ENCODE results near the gene RFX4. TPM values are rescaled to one million over a fixed set of nuclear protein-coding genes. Genes with fewer than 3 reads are reported as not detected.

RFX4 gene
- polyA plus RNA-seq, 1 donor (not counting 4 experiments of a cell fraction or from before 2014, with no cell fraction given) = not detected

- Histone ChIP-seq H3K27ac (ENCODE audit: control insufficient read depth, insufficient read depth, low read length) (no peak overlapping the region), H3K4me1 (ENCODE audit: control insufficient read depth, extremely low read depth, insufficient read depth, low read length) (no peaks in the 10 kb centered on the region), H3K9ac (ENCODE audit: control insufficient read depth, extremely low read depth, insufficient read depth, low read length) (no peak overlapping the region), H3K4me2 (ENCODE audit: control insufficient read depth, extremely low read depth, insufficient read depth, low read depth, low read length) (no peak overlapping the region), H3K79me2 (ENCODE audit: control insufficient read depth, insufficient read depth, low read length) (no peaks in the 10 kb centered on the region), H3K4me3 (ENCODE audit: control insufficient read depth in 2 of 3, extremely low read depth in 1 of 3, insufficient read depth in 2 of 3, low read depth in 1 of 3, low read length in 3 of 3) (no peak overlapping the region), H3K9me1 (ENCODE audit: control insufficient read depth, extremely low read depth, insufficient read depth, low read length) (no peaks in the 10 kb centered on the region), H3K36me3 (ENCODE audit: control insufficient read depth in 2 of 2, extremely low read depth in 1 of 2, insufficient read depth in 2 of 2, low read length in 2 of 2) (no peaks in the 10 kb centered on the region), H4K20me1 (ENCODE audit: control insufficient read depth, extremely low read depth, insufficient read depth, low read length) (no peaks in the 10 kb centered on the region), H3K9me3 (ENCODE audit: control insufficient read depth, low read depth, low read length) (no peaks in the 10 kb centered on the region), H2AFZ (ENCODE audit: control insufficient read depth, low read length) (no peak overlapping the region), H3K27me3 (ENCODE audit: control insufficient read depth, extremely low read depth, insufficient read depth, low read length) (peaks cover 6% of the 10 kb centered on the region)
- dilution Hi-C loops (cut with MboI; ENCODE audit: extremely low pct_ligation_motif_present, low sequenced_read_pairs) = no loop called here
- TF ChIP-seq CTCF (optimal IDR thresholded peaks at IDR 0.05 in 1 of 3, IDR thresholded peaks at IDR 0.05 in 1 of 3, conservative IDR thresholded peaks at IDR 0.05 in 1 of 3; ENCODE audit: extremely low read depth in 1 of 3, insufficient read depth in 2 of 3, low read length in 3 of 3) (no peak), EZH2 (IDR thresholded peaks at IDR 0.05; ENCODE audit: low read length) (no peak)
- DNase-seq (ENCODE audit: low read depth, low spot score) (no peak), FAIRE-seq (no peak)
Measured at GRCh38 chr12:106719879-106720278, 137.1 kb downstream of the RFX4 start.

DNA sequence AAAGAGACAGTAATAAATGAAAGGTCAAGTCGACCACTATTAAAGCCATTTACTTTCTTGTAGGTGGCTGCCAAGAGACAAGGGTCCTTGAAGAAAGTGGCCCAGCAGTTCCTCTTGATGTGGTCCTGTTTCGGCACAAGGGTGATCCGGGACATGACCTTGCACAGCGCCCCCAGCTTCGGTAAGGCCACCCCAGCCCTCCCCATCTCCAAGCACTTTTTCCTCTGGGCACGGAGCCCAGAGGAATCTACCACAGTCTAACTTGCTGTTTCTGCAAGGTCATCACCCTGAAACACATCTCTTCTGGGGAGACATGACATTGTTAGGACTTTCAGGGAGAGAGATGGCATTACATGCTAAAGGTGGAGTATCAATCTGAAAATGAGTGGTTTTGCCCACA lies 137.9 kb downstream of the RFX4 start:
- Histone ChIP-seq H4K20me1 (ENCODE audit: control insufficient read depth, extremely low read depth, insufficient read depth, low read length) (no peaks in the 10 kb centered on the region), H2AFZ (ENCODE audit: control insufficient read depth, low read length) (no peak overlapping the region), H3K9me3 (ENCODE audit: control insufficient read depth, low read depth, low read length) (no peaks in the 10 kb centered on the region), H3K79me2 (ENCODE audit: control insufficient read depth, insufficient read depth, low read length) (no peaks in the 10 kb centered on the region), H3K27me3 (ENCODE audit: control insufficient read depth, extremely low read depth, insufficient read depth, low read length) (peaks cover 6% of the 10 kb centered on the region), H3K36me3 (ENCODE audit: control insufficient read depth in 2 of 2, extremely low read depth in 1 of 2, insufficient read depth in 2 of 2, low read length in 2 of 2) (no peaks in the 10 kb centered on the region), H3K4me2 (ENCODE audit: control insufficient read depth, extremely low read depth, insufficient read depth, low read depth, low read length) (no peak overlapping the region), H3K4me1 (ENCODE audit: control insufficient read depth, extremely low read depth, insufficient read depth, low read length) (no peaks in the 10 kb centered on the region), H3K27ac (ENCODE audit: control insufficient read depth, insufficient read depth, low read length) (no peak overlapping the region), H3K9me1 (ENCODE audit: control insufficient read depth, extremely low read depth, insufficient read depth, low read length) (no peaks in the 10 kb centered on the region), H3K4me3 (ENCODE audit: control insufficient read depth in 2 of 3, extremely low read depth in 1 of 3, insufficient read depth in 2 of 3, low read depth in 1 of 3, low read length in 3 of 3) (no peak overlapping the region), H3K9ac (ENCODE audit: control insufficient read depth, extremely low read depth, insufficient read depth, low read length) (no peak overlapping the region)
- DNase-seq (ENCODE audit: low read depth, low spot score) (no peak), FAIRE-seq (no peak)
- no peak for TF ChIP-seq EZH2 (IDR thresholded peaks at IDR 0.05; ENCODE audit: low read length)
- TF ChIP-seq CTCF (optimal IDR thresholded peaks at IDR 0.05 in 1 of 3, IDR thresholded peaks at IDR 0.05 in 1 of 3, conservative IDR thresholded peaks at IDR 0.05 in 1 of 3; ENCODE audit: extremely low read depth in 1 of 3, insufficient read depth in 2 of 3, low read length in 3 of 3) = no peak
- dilution Hi-C loops (cut with MboI; ENCODE audit: extremely low pct_ligation_motif_present, low sequenced_read_pairs) = no loop called here

Measured in keratinocyte (primary cell).